ENCODE results near the gene NFU1. TPM values are rescaled to one million over a fixed set of nuclear protein-coding genes. Genes with fewer than 3 reads are reported as not detected.
"Not testable (repeated sequence)": the region's sequence is repeated elsewhere in the genome, so short reads cannot be mapped to it uniquely, and the experiment has no call there.

NFU1 gene
- total RNA-seq, 1 donor from 2014 or later: 24.3 TPM

- intact Hi-C loops (cut with micrococcal nuclease): loop anchor here (10.0 kb wide), 1 partner anchor 485 kb away; the partner anchor contains the start of gene MXD1
- Mint-ChIP-seq H3K9me3 (no peaks in the 10 kb centered on the region), H3K4me1 (peaks cover 7% of the 10 kb centered on the region), H3K36me3 (ENCODE audit: low read depth) (peaks cover 42% of the 10 kb centered on the region), H3K27ac (no peak overlapping the region), H3K4me3 (no peak overlapping the region), H3K27me3 (no peaks in the 10 kb centered on the region)
- ATAC-seq (ENCODE audit: low read depth): no peak
- DNase-seq: no peak
- ChIA-PET CTCF (no interaction called here), POLR2A (interaction anchor here (0.7 kb wide), 1 partner anchor 1701 kb away, joined by 3 read pairs; no protein-coding TSS in a partner anchor)
- no peak for TF ChIP-seq CTCF (IDR thresholded peaks at IDR 0.05)
These were observed 7.6 kb downstream of the NFU1 start for GRCh38 chr2:69429491-69430183.

- Mint-ChIP-seq H3K36me3 (ENCODE audit: low read depth) (peaks cover 44% of the 10 kb centered on the region), H3K27ac (no peak overlapping the region), H3K9me3 (no peaks in the 10 kb centered on the region), H3K4me3 (no peak overlapping the region), H3K4me1 (peaks cover 2% of the 10 kb centered on the region), H3K27me3 (no peaks in the 10 kb centered on the region)
- no peak for TF ChIP-seq CTCF (IDR thresholded peaks at IDR 0.05)
- no peak for ATAC-seq (ENCODE audit: low read depth)
- ChIA-PET POLR2A (interaction anchor here (0.6 kb wide), 1 partner anchor 52 kb away, joined by 5 read pairs; no protein-coding TSS in a partner anchor), CTCF (interaction anchor here (0.7 kb wide), 1 partner anchor 294 kb away, joined by 3 read pairs; no protein-coding TSS in a partner anchor)
- intact Hi-C loops (cut with micrococcal nuclease): no loop called here
- DNase-seq: no peak
These were observed 8.3 kb downstream of the NFU1 start for GRCh38 chr2:69428981-69429380.

GRCh38 chr2:69424419-69424818 lies 12.8 kb downstream of the NFU1 start:
- no peak for ATAC-seq (ENCODE audit: low read depth)
- Mint-ChIP-seq H3K9me3 (no peaks in the 10 kb centered on the region), H3K36me3 (ENCODE audit: low read depth) (peaks cover 49% of the 10 kb centered on the region), H3K27me3 (no peaks in the 10 kb centered on the region), H3K4me3 (no peak overlapping the region), H3K4me1 (peaks cover 3% of the 10 kb centered on the region), H3K27ac (no peak overlapping the region)
- no peak for DNase-seq
- ChIA-PET CTCF (no interaction called here), POLR2A (no interaction called here)
- no peak for TF ChIP-seq CTCF (IDR thresholded peaks at IDR 0.05)
- intact Hi-C loops (cut with micrococcal nuclease): no loop called here

GRCh38 chr2:69422198-69422597 lies 15.0 kb downstream of the NFU1 start:
- H3K36me3 Mint-ChIP-seq (ENCODE audit: low read depth): peaks cover 43% of the 10 kb centered on the region

GRCh38 chr2:69419111-69419510 lies 18.1 kb downstream of the NFU1 start:
- POLR2A ChIA-PET: interaction anchor here (0.6 kb wide), 1 partner anchor 121 kb away, joined by 7 read pairs; no protein-coding TSS in a partner anchor
- DNase-seq; H3K9me3 Mint-ChIP-seq; ATAC-seq (ENCODE audit: low read depth); H3K4me1 Mint-ChIP-seq; H3K27ac Mint-ChIP-seq; CTCF ChIA-PET; H3K4me3 Mint-ChIP-seq; intact Hi-C loops (cut with micrococcal nuclease); H3K27me3 Mint-ChIP-seq: not testable (repeated sequence)
- H3K36me3 Mint-ChIP-seq (ENCODE audit: low read depth): peaks cover 47% of the 10 kb centered on the region

More at GRCh38 chr2:69422198-69422597, 15.0 kb downstream of the NFU1 start:
- Mint-ChIP-seq H3K9me3 (no peaks in the 10 kb centered on the region), H3K27me3 (no peaks in the 10 kb centered on the region), H3K27ac (no peak overlapping the region), H3K4me3 (no peak overlapping the region), H3K4me1 (peaks cover 3% of the 10 kb centered on the region)
- DNase-seq (no peak), ATAC-seq (ENCODE audit: low read depth) (no peak)
- CTCF ChIA-PET: no interaction called here
- intact Hi-C loops (cut with micrococcal nuclease): no loop called here
- no peak for TF ChIP-seq CTCF (IDR thresholded peaks at IDR 0.05)
- POLR2A ChIA-PET: no interaction called here

Data from activated B cell treated with CpG ODN at 0.5 μM for 24 hours (primary cell).